NCI-H146 treated with DMSO at 0.1 percent for 48 hours (cell line): ENCODE measurements around the gene DPY19L1.
"Not testable (repeated sequence)": the region's sequence is repeated elsewhere in the genome, so short reads cannot be mapped to it uniquely, and the experiment has no call there.

Experiments used
- DNase-seq: peaks from one replicate; lab custom pipeline; 2025; ENCODE audit not compliant: unreplicated experiment; lab: John Stamatoyannopoulos, UW

The DPY19L1 gene

GRCh38 chr7:34928052-34928451, 109.2 kb downstream of the DPY19L1 start:
- no peak for DNase-seq

GRCh38 chr7:34920470-34920869, 116.8 kb downstream of the DPY19L1 start:
- not testable (repeated sequence) for DNase-seq

GRCh38 chr7:34919038-34919437, 118.2 kb downstream of the DPY19L1 start:
- DNase-seq: not testable (repeated sequence)

GRCh38 chr7:34918198-34918861, 119.0 kb downstream of the DPY19L1 start:
- DNase-seq: not testable (repeated sequence)

- not testable (repeated sequence) for DNase-seq
These were observed 119.8 kb downstream of the DPY19L1 start for GRCh38 chr7:34917515-34917914.

GRCh38 chr7:34916267-34916666, 121.0 kb downstream of the DPY19L1 start:
- DNase-seq: no peak

- DNase-seq: no peak
These were observed 125.0 kb downstream of the DPY19L1 start for GRCh38 chr7:34912236-34912635.

- DNase-seq: not testable (repeated sequence)
These were observed 130.9 kb downstream of the DPY19L1 start for GRCh38 chr7:34906266-34906850.

GRCh38 chr7:34904987-34905386, 132.3 kb downstream of the DPY19L1 start:
- no peak for DNase-seq

GRCh38 chr7:34903921-34904320, 133.4 kb downstream of the DPY19L1 start:
- not testable (repeated sequence) for DNase-seq

- no peak for DNase-seq
These were observed 135.1 kb downstream of the DPY19L1 start for GRCh38 chr7:34902182-34902581.

GRCh38 chr7:34900891-34901513, 136.3 kb downstream of the DPY19L1 start:
- DNase-seq: no peak

GRCh38 chr7:34895202-34895601, 142.1 kb downstream of the DPY19L1 start:
- DNase-seq: no peak

- DNase-seq: no peak
These were observed 147.3 kb downstream of the DPY19L1 start for GRCh38 chr7:34889951-34890350.

GRCh38 chr7:34886856-34887255, 150.4 kb downstream of the DPY19L1 start:
- DNase-seq: no peak

GRCh38 chr7:34883855-34884254, 153.4 kb downstream of the DPY19L1 start:
- not testable (repeated sequence) for DNase-seq

GRCh38 chr7:34879871-34880270, 157.4 kb downstream of the DPY19L1 start:
- no peak for DNase-seq

GRCh38 chr7:34878944-34879735, 158.1 kb downstream of the DPY19L1 start:
- not testable (repeated sequence) for DNase-seq
